Measurements from ENCODE around the gene GSN. TPM values are rescaled to one million over a fixed set of nuclear protein-coding genes. Genes with fewer than 3 reads are reported as not detected.

Gene GSN
- total RNA-seq, 1 donor from 2014 or later: 249 TPM

DNA sequence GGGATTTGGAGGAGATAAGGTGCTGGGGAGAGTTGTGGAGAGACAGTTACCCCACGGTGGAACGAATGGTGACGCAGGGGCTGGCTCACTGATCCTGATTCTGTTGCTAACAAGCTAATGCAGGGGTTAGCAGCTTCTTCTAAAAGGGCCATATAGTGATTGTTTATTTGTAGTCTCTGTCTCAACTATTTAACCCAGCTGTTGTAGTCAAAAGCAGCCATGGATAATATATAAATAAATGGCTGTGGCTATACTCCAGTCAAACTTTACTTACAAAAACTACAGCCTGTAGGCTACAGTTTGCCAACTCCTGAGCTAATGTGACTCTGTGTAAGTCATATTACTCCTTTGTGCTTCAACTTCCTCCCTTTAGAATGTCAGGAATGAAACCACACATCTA is 80.3 kb downstream of the GSN start:
- TF ChIP-seq, protein P1, sequence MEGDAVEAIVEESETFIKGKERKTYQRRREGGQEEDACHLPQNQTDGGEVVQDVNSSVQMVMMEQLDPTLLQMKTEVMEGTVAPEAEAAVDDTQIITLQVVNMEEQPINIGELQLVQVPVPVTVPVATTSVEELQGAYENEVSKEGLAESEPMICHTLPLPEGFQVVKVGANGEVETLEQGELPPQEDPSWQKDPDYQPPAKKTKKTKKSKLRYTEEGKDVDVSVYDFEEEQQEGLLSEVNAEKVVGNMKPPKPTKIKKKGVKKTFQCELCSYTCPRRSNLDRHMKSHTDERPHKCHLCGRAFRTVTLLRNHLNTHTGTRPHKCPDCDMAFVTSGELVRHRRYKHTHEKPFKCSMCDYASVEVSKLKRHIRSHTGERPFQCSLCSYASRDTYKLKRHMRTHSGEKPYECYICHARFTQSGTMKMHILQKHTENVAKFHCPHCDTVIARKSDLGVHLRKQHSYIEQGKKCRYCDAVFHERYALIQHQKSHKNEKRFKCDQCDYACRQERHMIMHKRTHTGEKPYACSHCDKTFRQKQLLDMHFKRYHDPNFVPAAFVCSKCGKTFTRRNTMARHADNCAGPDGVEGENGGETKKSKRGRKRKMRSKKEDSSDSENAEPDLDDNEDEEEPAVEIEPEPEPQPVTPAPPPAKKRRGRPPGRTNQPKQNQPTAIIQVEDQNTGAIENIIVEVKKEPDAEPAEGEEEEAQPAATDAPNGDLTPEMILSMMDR (IDR thresholded peaks at IDR 0.05): no peak
- Mint-ChIP-seq H3K27me3 (ENCODE audit: unreplicated experiment) (no peaks in the 10 kb centered on the region), H3K9me3 (ENCODE audit: unreplicated experiment) (no peaks in the 10 kb centered on the region), H3K4me3 (ENCODE audit: unreplicated experiment) (no peak overlapping the region), H3K36me3 (ENCODE audit: unreplicated experiment) (peaks cover 19% of the 10 kb centered on the region), H3K27ac (ENCODE audit: unreplicated experiment) (no peak overlapping the region), H3K4me1 (ENCODE audit: unreplicated experiment) (peaks cover 32% of the 10 kb centered on the region)
- no peak for DNase-seq (ENCODE audit: extremely low spot score, unreplicated experiment)

DNA sequence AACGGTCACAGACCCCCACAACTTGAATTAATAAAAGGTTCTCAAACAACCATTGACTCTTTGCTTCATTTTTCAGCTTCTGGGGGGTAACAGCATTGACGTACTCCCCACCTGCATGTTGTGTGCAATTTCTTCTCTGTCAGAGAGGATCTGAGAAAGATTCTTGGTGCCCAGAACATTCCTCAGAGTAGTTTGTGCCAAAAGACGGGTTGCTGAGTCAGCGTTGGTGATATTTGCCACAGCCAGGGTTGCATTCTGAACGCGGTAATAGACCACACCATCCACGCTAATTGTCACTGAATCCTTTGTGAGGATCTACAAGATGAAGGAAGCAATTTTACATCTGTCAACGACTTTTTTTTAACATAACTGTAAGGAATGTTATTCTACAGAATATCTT is 81.0 kb downstream of the GSN start:
- Mint-ChIP-seq H3K36me3 (ENCODE audit: unreplicated experiment) (peaks cover 19% of the 10 kb centered on the region), H3K4me3 (ENCODE audit: unreplicated experiment) (no peak overlapping the region), H3K4me1 (ENCODE audit: unreplicated experiment) (peaks cover 32% of the 10 kb centered on the region), H3K9me3 (ENCODE audit: unreplicated experiment) (no peaks in the 10 kb centered on the region), H3K27ac (ENCODE audit: unreplicated experiment) (no peak overlapping the region), H3K27me3 (ENCODE audit: unreplicated experiment) (no peaks in the 10 kb centered on the region)
- TF ChIP-seq, protein P1 (IDR thresholded peaks at IDR 0.05): no peak
- DNase-seq (ENCODE audit: extremely low spot score, unreplicated experiment): no peak

DNA sequence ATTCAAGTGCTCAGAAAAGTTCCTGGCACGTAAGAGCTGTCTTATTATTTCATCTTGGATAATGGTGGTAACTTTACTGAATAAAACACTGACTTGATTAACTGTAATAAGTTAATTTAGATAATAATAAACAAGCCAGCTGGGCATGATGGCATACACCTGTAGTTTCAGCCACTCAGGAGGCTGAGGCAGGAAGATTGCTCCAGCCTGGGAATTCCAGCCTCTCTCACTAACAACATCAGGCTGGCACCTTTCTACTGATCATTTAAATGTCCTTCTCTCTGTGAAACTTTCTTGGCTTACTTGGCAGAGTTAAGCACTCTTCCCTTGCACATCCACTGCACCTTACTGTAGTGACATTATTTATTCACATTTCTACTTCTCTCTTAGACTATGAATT is 82.1 kb downstream of the GSN start:
- Mint-ChIP-seq H3K4me1 (ENCODE audit: unreplicated experiment) (peaks cover 32% of the 10 kb centered on the region), H3K4me3 (ENCODE audit: unreplicated experiment) (no peak overlapping the region)
- DNase-seq (ENCODE audit: extremely low spot score, unreplicated experiment): no peak

DNA sequence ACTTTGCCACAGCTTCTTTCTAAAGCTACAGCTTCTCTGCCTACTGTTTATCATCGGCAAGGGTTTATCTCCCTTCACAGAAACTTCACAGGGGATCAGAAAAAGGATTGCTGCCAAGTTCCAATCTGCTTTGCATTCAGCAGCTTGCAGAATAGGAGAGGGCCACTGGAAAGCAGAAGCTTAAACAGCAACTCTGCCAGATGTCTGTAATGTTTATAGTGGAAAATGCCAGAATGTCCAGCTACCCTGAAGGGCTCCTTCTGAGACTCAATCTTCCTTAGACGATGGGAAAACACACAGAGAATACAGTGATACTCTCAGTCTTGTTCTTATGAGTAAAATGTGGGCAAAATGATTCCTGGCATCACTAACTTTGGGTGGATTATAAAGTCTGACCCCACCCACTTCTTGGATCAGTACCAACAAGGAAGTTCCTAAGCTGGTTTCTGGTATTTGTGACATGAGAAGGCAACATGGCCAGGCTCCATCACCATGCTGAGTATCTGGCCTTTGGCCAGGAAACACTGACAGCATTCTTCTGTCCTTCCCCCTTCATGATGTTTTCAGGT is 83.1 kb downstream of the GSN start:
- TF ChIP-seq, protein P1 (IDR thresholded peaks at IDR 0.05): no peak
- H3K4me1 Mint-ChIP-seq (ENCODE audit: unreplicated experiment): peaks cover 32% of the 10 kb centered on the region
- H3K4me3 Mint-ChIP-seq (ENCODE audit: unreplicated experiment): peak overlapping the region; percentile 24

More for the DNA sequence above, 82.1 kb downstream of the GSN start:
- Mint-ChIP-seq H3K27ac (ENCODE audit: unreplicated experiment) (peak overlapping the region; percentile 88), H3K36me3 (ENCODE audit: unreplicated experiment) (peaks cover 17% of the 10 kb centered on the region), H3K9me3 (ENCODE audit: unreplicated experiment) (no peaks in the 10 kb centered on the region), H3K27me3 (ENCODE audit: unreplicated experiment) (no peaks in the 10 kb centered on the region)
- TF ChIP-seq, protein P1 (IDR thresholded peaks at IDR 0.05): no peak

DNA sequence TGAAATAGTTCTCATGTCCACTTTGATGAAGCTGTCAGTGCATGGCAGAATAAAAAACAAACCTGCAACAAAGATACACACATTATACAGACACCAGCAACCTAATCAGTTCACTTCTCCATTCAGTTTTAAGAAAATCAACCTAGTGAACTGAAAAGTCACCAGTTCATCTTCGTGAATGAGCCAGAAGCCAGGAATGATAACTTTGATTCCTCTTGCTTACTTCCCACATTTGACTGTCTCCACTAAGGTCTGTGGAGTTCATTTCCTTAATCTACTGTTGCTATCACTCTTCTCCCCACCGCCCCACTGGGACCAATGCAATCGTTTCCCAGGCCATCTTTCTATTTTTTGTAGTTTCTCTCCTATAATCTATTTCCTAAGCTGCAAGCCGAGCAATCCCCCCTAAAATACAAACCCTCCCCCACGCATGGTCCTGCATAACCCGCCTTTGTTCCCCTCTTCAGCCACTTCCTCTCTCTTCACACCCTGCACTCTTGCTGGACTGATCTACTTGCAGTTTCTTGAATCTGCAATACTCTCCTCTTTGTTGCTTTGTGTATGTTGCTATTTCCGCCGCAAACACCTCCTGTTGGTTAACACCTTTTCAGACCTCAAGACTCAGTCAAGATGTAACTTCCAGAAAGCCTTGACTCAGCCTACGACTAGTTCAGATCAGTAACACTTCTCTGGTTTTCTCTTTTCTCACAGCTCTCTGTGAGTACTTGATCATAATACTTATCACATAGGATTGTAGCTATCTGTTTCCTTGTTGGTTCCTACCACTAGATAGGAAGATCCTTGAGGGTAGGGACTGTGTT is 85.5 kb downstream of the GSN start:
- TF ChIP-seq, protein P1 (IDR thresholded peaks at IDR 0.05): no peak
- Mint-ChIP-seq H3K4me3 (ENCODE audit: unreplicated experiment) (no peak overlapping the region), H3K4me1 (ENCODE audit: unreplicated experiment) (peaks cover 32% of the 10 kb centered on the region), H3K27me3 (ENCODE audit: unreplicated experiment) (no peaks in the 10 kb centered on the region), H3K9me3 (ENCODE audit: unreplicated experiment) (no peaks in the 10 kb centered on the region), H3K36me3 (ENCODE audit: unreplicated experiment) (peaks cover 6% of the 10 kb centered on the region), H3K27ac (ENCODE audit: unreplicated experiment) (peak overlapping the region; percentile 16)
- no peak for DNase-seq (ENCODE audit: extremely low spot score, unreplicated experiment)

More for the DNA sequence above, 83.1 kb downstream of the GSN start:
- H3K36me3 Mint-ChIP-seq (ENCODE audit: unreplicated experiment): peaks cover 17% of the 10 kb centered on the region
- H3K27me3 Mint-ChIP-seq (ENCODE audit: unreplicated experiment): no peaks in the 10 kb centered on the region
- H3K27ac Mint-ChIP-seq (ENCODE audit: unreplicated experiment): peak overlapping the region; percentile 88
- DNase-seq (ENCODE audit: extremely low spot score, unreplicated experiment): no peak
- no peaks in the 10 kb centered on the region for H3K9me3 Mint-ChIP-seq (ENCODE audit: unreplicated experiment)

Data from osteocyte (in vitro differentiated cells).